ENCODE measurements around the gene PCDH1. TPM values are rescaled to one million over a fixed set of nuclear protein-coding genes. Genes with fewer than 3 reads are reported as not detected.

PCDH1 gene
- total and polyA plus RNA-seq, 2 of the 13 experiments (the other 11 are each of a cell fraction or from before 2014, with no cell fraction given) = 0.11 to 0.83 TPM

GRCh38 chr5:141914199-141914743 is 36.1 kb upstream of the PCDH1 start (continued):
- no peak for TF ChIP-seq ZNF280D (CRISPR knock-in tag; IDR thresholded peaks at IDR 0.05)
- no peak for TF ChIP-seq FOXK1 (CRISPR knock-in tag; IDR thresholded peaks at IDR 0.05; ENCODE audit: borderline replicate concordance, low read depth)
- TF ChIP-seq ZFP90 (CRISPR knock-in tag; IDR thresholded peaks at IDR 0.05; ENCODE audit: borderline replicate concordance) = no peak
- TF ChIP-seq ZNF607 (CRISPR knock-in tag; IDR thresholded peaks at IDR 0.05; ENCODE audit: borderline replicate concordance) = 0 out of 2 replicates have a peak, but pooled peaks have one; percentile 52
- TF ChIP-seq LCORL (IDR thresholded peaks at IDR 0.05) = no peak
- TF ChIP-seq LCORL (CRISPR knock-in tag; IDR thresholded peaks at IDR 0.05) = peak; percentile 77; the same call in 1 of the 2 replicates
- peak; percentile 49; the same call in 1 of the 2 replicates for TF ChIP-seq ARNT2 (CRISPR knock-in tag; IDR thresholded peaks at IDR 0.05; ENCODE audit: low read depth)
- TF ChIP-seq ZNF616 (CRISPR knock-in tag; IDR thresholded peaks at IDR 0.05; ENCODE audit: low read depth) = no peak; the same call in 1 of the 2 replicates
- no peak for TF ChIP-seq FOXO1 (CRISPR knock-in tag; IDR thresholded peaks at IDR 0.05)
- TF ChIP-seq ZNF788 (CRISPR knock-in tag; IDR thresholded peaks at IDR 0.05; ENCODE audit: borderline replicate concordance) = peak; percentile 23; the same call in 1 of the 2 replicates
- TF ChIP-seq U2AF1 (optimal IDR thresholded peaks at IDR 0.05; ENCODE audit: low read depth, low read length) = no peak
- TF ChIP-seq MZF1 (CRISPR knock-in tag; IDR thresholded peaks at IDR 0.05; ENCODE audit: borderline replicate concordance) = no peak
- no peak for TF ChIP-seq ZNF614 (CRISPR knock-in tag; IDR thresholded peaks at IDR 0.05; ENCODE audit: borderline replicate concordance)
- TF ChIP-seq FOXC1 (CRISPR knock-in tag; IDR thresholded peaks at IDR 0.05; ENCODE audit: borderline replicate concordance) = peak; percentile 82
- no peak for TF ChIP-seq ZNF326 (CRISPR knock-in tag; IDR thresholded peaks at IDR 0.05; ENCODE audit: borderline replicate concordance)
- TF ChIP-seq MTA1 (CRISPR knock-in tag; IDR thresholded peaks at IDR 0.05; ENCODE audit: borderline replicate concordance) = peak; percentile 87; the same call in 1 of the 2 replicates
- TF ChIP-seq TFDP1 (CRISPR knock-in tag; IDR thresholded peaks at IDR 0.05; ENCODE audit: borderline replicate concordance) = peak; percentile 42; the same call in 1 of the 2 replicates
- TF ChIP-seq GLMP (CRISPR knock-in tag; IDR thresholded peaks at IDR 0.05; ENCODE audit: borderline replicate concordance) = no peak
- no peak for TF ChIP-seq CEBPB (IDR thresholded peaks at IDR 0.05; ENCODE audit: borderline replicate concordance, low read depth, low read length)
- no peak for TF ChIP-seq ZBED4 (CRISPR knock-in tag; IDR thresholded peaks at IDR 0.05; ENCODE audit: borderline replicate concordance)
